NCI-H2081 (cell line): Measurements from ENCODE around the gene TCIRG1.

Experiments used
- DNase-seq, 2 experiments: peaks; one replicate each; lab custom pipeline; 2025; lab: John Stamatoyannopoulos, UW

TCIRG1 gene

DNA sequence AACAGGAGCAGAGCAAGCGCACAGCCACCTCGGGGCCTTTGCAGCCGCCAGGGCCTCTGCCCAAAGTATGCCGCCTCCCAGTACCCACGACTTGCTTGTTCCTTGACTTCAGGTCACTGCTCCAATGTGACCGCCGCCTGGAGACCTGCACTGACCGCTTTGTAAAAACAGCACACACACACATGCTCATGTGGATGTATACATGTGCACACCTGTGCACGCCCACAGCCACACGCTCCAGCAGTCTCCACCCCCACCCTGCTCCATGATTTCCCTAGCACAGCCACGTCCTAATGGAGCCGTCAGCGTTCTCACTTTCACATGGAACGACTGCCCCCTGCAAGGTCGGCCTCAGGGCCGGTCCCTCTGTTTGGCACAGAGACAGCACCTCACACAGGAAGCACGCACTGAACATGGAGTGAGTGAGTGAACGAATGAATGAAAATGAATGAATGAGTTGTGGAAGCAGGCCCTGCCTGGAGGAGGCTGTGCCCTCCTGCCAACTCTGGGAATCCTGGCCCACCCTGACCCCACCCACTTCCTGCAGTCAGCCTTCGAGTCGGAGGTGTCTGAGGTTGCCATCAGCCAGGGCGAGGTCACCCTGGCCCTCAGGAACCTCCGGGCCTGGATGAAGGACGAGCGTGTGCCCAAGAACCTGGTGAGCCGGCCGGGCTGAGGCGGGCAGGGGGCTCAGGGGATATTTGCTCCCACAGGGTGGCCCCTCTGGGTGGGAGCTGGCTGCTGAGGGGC is 20.7 kb upstream of the TCIRG1 start:
- no peak for DNase-seq

DNA sequence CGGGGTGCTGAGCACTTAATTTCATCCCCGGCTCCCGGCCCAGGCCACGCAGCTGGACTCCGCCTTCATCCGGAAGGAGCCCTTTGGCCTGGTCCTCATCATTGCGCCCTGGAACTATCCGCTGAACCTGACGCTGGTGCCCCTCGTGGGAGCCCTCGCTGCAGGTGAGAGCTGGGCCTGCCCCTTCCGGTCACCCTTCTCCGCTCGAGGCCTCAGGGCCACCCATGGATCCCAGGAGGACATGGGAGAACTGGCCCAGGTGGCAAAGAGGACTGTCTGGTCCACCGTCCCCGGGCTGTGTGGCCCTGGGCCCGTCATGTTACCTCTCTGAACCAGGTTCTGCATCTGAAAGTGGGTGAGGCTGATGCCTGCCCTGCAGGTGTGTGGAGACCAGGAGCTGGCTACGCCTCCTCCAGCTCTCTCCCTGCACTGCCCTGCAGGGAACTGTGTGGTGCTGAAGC is 20.1 kb upstream of the TCIRG1 start:
- DNase-seq, result no peak

DNA sequence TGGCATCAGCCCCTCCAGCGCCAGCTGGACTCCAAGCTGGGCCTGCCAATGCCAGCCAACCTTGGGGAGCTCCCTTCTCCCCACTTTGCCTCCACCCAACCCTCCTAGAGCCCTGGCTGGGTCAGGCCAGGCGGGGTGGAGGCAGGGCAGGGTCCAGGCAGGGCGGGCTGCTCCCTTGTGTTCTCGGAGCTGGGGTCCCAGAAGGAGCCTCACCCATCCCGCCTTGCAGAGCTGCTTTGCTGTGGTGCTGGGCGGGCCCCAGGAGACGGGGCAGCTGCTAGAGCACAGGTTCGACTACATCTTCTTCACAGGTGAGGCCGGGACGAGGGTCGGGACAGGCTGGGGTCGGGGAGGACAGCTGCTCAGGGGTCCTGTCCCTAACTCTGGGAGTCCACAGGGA is 19.3 kb upstream of the TCIRG1 start:
- DNase-seq, result no peak

DNA sequence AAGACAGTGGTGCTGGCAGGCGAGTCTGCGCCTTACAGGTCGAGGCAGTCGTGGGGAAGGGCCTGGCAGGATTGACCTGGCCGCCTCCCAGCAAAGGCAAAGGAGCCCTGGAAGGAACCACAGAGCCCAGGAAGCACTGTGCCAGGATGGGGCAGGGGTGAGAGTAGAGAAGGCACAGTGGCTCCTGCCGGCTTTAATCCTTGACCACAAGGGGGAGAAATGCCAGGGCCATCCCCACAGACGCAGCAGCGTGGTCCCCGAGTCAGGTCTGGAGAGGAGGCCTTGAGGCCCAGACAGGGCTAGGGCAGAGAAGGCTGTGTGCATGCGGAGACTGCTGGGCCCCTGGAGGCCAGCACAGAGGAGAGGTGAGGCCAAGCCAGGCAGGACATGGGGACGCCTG is 18.2 kb upstream of the TCIRG1 start:
- DNase-seq, result no peak

DNA sequence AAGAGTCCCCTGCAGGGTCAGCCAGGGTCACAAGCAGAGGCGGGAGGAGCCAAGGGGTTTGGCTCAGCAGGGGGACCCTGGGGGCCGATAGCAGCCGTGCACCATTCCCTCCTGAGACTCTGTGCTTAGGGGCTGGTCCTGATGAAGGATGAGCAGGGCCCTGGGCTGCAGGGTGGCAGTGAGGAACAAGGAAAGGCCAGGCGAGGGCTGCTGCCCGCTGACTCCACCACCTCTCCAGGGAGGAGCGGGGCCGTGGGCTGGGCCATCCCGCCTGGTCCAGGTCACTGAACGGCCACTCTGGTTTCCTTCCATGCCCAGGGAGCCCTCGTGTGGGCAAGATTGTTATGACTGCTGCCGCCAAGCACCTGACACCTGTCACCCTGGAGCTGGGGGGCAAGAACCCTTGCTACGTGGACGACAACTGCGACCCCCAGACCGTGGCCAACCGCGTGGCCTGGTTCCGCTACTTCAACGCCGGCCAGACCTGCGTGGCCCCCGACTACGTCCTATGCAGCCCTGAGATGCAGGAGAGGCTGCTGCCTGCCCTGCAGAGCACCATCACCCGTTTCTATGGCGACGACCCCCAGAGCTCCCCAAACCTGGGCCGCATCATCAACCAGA is 17.5 kb upstream of the TCIRG1 start:
- DNase-seq, result no peak

DNA sequence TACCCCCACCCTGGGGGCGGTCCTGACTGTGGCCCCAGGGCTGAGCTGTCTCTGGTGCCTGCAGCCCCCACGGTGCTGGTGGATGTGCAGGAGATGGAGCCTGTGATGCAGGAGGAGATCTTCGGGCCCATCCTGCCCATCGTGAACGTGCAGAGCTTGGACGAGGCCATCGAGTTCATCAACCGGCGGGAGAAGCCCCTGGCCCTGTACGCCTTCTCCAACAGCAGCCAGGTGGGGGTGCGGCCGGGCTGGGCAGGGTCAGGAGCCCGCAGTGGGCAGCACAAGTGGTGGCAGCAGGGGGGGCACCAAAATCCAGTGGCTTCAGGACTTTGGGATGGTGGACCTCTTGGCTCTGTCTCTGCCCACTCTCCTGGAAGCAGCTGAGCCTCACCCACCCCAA is 16.3 kb upstream of the TCIRG1 start:
- DNase-seq, result no peak

DNA sequence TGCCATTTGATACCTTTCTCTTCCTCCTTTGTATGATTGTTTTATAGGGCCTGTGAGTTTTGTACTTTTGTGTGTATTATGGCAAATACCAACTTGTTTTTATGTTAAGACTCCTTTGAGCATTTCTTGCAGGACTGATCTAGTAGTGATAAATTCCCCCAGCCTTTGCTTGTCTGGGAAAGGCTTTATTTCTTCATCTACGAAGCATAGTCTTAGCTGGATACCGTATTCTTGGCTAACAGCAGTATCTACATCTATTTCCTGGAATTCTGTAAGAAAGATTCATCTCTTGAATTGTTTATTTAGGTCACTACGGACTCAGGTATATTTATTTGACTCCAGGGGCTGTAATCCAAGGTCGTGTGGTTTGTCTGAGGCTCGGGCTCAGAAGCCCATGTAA is 14.3 kb upstream of the TCIRG1 start:
- DNase-seq, result no peak

DNA sequence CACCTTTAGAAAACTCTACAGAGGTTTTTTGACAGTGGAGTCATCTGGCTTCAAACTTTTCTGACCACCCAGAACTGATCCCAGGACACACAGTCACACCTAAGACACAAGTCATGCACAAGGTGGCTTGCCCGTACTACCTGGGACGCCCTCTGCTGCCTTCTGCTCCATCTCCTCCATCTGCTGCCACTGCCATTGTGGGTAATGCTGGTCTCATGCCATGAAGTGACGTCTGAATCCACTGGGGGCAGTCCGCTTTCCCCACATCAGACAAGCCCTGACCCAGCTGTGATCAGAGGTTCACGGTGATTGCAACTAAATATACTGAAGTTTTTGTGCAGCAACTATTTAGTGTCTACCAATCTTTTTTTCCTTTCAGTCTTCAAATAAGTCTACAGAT is 13.8 kb upstream of the TCIRG1 start:
- no peak for DNase-seq

DNA sequence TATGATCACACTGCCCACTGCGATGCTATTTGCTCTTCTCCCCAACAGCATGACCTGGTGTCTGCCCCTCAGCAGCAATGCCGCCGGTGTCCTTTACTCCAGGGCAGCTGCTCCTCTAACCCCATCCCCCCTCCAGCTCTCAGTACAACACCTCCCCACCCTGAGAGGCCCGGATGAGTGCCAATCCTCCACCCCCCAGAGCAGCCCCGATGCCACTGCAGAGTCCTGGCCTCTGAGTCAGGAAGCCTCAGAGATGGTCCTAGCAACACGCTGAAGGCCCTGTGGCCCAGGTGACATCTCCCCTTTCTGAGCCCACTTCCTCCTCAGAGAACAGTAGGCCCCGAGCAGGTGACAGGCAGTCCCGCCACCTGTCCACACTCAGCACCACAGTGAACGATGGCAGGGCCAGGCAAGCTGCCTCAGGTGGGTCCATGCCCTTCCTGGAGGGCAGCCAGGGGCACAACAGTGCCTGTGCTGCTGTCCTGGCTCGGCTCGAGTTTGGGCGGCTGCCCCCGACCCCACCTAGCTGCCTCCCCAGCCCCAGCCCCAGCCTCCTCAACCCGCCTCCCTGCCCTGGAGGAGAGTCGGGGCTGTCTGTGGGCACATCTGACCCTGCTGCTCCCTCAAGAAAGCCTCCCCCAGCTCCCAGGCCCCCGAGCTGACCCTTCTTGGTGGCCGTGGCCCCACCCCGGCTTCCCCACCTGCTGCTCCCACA is 12.3 kb upstream of the TCIRG1 start:
- no peak for DNase-seq

DNA sequence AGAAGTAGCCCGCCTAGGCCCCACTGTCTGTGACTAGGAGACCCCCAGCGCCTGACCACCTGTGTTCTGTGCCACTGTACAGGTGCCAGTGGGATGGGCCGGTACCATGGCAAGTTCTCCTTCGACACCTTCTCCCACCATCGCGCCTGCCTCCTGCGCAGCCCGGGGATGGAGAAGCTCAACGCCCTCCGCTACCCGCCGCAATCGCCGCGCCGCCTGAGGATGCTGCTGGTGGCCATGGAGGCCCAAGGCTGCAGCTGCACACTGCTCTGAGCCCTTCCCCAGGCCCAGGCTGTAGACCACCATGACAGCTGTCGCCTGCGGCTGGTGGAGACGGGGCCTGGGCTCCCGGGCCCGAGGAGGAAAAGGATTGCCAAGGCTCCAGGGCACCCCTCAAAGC is 11.2 kb upstream of the TCIRG1 start:
- DNase-seq, result no peak

DNA sequence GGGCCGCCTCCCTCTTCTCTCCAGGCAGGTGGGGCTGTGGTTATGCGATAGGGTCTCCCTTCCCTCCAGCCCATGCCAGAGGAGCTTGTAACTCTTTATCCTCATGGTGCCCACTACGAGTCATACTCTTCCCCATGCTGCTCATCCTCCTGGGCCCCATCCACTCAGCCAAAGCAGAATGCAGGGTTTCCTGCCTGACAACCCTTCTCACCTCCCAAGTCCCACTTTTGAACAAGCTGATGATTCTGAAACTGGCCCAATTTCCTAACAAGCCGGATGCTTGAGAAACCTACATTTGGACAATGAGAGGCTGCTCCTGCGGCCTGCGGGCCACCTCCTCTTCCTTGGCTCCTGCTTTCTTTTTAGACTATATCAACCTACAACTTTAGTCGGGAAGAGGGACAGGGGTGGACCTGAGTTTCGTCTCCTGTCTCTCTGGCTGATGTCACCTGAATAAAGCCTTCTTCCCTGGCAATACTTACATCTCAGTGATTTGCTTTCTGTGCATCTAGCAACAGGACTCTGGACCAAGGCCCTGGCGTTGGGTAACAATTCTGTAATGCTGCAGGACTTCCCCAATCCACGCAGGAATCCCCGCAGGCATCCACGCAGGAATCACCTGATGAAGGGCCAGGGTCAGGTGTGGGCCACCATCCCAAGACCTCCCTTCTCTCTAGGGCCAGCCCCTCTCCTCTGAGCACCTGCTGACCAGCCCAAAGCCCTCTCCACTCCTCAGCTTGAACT is 9.9 kb upstream of the TCIRG1 start:
- no peak for DNase-seq

DNA sequence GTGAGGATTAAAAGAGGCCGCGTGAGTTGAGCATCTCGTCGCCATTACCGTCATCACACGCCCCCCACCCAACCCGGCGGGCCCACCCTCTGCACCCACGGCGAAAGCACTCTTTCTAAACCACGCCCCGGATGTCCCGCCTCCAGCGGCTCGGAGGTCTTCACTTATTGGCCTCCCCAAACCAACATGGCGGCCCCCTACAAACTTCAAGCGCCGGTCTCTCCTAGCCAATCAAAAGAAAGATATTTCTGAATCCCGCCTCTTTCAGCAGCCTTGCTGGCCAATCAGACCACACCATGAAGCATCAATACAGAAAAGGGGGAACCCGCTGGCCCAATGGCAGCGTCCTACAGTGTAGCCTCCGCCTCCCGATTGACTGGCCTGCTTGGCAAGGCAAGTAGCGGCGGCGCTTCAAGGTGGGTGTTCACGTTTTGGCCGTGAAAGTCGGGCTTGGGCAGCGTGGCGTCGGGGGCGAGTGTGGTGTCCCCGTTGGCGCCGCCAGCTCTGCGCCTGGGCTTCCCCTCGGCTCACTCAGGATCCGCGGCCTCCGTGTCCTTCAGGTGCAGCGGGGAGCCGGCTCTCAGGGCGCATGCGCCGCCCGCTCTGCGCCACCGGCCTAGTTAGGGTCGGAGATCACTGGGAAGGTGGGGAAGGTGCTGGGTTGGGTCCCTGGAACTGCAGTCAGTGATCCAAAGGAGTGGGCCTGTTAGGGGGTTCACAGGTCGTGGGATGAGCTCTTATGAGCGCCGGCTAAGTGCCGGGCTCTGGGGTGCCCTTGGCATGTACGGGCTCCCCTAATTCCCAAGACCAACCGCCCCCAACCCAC is 8.3 kb upstream of the TCIRG1 start, which contains the start of gene NDUFS8:
Gene NDUFS8 (plus strand): TSS at position 364 of the 826 bp plus-strand sequence. CDS start 1,471 bp downstream, outside the sequence.
- peak; percentile 99 for DNase-seq

DNA sequence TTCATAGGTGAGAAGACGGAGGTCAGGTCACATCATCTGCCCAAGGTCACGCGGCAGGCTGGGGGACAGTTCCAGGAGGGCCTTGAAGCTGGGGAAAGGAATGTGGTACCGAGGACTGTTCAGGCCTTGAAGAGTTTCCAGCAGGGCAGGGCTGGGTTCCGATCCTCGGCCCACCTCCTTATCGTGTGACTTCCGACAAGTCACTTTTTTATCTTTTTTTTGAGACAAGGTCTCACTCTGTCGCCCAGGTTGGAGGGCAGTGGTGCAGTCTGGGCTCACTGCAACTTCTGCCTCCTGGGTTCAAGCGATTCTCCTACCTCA is 7.7 kb upstream of the TCIRG1 start:
- DNase-seq, result no peak

DNA sequence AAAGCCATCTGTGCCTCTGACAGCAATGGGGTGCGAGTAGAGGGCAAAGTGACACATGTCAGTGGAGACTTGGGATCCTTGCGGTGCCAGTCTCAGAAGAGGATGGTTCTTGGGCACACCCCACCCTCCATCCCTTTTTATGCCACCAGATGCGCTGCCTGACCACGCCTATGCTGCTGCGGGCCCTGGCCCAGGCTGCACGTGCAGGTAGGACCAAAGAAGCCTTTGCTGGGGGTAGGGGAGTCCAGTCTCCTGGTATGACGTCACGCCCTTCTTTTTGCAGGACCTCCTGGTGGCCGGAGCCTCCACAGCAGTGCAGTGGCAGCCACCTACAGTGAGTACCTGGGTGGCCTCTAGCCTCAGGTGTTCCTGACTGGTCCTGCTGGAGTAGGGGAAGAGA is 6.8 kb upstream of the TCIRG1 start:
- no peak for DNase-seq

DNA sequence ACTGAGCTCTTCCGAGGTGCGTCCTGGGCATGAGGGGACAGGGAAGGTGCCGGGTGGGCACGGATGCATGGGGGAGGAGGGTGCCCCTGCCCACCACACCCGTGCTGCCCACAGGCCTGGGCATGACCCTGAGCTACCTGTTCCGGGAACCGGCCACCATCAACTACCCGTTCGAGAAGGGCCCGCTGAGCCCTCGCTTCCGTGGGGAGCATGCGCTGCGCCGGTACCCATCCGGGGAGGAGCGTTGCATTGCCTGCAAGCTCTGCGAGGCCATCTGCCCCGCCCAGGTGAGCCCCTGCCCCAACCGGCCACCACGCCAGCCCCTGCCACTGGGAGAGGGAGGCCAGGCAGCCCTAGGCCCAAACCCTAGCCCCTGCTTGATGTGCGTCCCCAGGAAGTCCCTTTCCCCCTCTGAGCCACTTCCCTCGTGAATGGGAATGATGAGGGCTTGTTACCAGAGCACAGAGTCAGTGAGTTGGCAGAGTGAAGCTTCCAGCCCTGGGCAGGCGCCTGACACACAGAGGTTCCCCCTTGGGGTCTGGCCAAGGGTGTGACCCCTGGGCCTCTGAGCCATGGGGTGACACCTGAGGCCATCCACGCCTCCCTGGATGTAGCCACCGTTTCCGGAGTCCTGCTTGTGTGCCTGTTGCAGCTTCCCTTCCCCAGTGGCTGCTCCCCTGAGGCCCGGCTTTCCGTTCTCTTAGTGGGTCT is 5.7 kb upstream of the TCIRG1 start:
- no peak for DNase-seq

DNA sequence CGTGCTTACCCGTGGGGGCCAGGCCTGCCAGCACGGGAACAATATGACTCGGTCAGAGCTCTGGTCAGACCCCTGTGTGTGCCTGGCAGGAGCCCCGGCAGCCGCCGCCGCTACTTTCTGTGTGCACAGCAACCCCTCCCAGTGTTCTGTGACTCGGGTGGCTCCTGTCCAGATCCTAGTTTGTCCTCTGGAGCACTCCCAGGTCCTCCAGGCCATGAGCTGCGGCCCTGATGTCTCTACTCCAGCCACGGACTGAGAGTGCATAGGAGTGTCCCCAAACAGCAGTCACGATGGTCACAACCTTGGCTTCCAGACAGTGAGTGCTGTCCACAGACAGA is 5.1 kb upstream of the TCIRG1 start:
- DNase-seq, result no peak

DNA sequence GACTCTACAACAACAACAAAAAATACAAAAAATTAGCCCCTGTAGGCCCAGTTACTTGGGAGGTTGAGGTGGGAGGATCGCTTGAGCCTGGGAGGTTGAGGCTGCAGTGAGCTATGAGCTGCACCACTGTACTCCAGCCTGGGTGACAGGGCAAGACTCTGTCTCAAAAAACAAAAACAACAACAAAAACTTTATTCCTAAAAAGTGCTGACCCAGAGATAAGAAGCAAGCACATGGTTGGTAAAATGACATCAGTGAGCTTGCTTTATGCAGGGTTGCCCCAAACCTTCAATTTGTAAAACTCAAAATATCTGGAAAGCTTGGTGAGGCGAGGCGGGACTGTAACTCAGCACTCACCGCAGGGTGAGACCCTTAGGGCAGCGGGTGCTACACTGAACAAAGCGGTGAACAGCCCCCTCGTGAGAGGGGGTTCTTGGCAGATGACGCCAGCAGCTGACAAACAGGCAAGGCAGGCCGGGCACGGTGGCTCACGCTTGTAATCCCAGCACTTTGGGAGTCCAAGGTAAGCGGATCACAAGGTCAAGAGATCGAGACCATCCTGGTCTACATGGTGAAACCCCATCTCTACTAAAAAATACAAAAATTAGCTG is 3.5 kb upstream of the TCIRG1 start:
- no peak for DNase-seq

DNA sequence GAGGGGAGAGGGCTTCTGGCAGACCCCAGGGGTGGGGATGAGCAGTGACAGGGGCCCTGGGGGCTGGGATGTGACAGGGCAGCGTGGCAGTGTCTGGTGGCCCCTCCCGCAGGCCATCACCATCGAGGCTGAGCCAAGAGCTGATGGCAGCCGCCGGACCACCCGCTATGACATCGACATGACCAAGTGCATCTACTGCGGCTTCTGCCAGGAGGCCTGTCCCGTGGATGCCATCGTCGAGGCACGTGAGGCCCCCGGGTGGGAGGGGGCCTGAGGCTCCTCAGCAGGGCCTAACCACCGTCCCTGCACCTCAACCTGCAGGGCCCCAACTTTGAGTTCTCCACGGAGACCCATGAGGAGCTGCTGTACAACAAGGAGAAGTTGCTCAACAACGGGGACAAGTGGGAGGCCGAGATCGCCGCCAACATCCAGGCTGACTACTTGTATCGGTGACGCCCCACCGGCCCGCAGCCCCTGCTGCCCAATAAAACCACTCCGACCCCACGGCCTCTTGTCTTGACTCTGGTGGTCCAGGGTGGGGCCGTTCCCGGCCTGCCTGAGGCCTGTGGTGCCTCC is 2.6 kb upstream of the TCIRG1 start:
- no peak for DNase-seq

DNA sequence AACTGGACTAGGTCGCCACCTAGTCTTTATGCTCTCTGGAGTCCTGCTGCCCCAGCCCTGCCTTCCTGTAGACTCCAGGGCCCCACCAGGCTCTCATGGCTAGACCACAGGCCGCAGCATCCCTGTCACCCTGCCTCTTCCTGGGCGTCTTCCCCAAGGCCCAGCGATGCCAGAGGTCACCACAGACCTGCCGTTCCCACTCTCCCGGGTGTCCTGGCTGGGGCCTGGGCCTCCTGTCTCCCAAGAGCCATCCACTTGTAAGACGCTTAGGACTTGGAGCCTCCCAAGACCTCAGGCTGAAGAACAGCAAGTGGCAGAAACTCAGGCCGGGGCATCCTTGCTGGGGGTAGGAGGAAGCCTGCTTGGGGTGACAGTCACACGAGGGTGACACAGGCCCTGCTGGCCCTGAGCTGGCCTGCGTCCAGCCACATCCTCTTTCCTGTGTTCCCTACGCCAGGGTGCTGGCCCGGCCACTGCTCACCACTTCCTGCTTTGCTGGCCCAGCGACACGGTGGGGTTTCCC is 2.0 kb upstream of the TCIRG1 start:
- DNase-seq, result no peak
